ENCODE data around the gene MRPL20.
A peak's percentile ranks its signal among the peaks of the same experiment; 100 is the strongest.
"Not testable (repeated sequence)": the region's sequence is repeated elsewhere in the genome, so short reads cannot be mapped to it uniquely, and the experiment has no call there.

Gene MRPL20

DNA sequence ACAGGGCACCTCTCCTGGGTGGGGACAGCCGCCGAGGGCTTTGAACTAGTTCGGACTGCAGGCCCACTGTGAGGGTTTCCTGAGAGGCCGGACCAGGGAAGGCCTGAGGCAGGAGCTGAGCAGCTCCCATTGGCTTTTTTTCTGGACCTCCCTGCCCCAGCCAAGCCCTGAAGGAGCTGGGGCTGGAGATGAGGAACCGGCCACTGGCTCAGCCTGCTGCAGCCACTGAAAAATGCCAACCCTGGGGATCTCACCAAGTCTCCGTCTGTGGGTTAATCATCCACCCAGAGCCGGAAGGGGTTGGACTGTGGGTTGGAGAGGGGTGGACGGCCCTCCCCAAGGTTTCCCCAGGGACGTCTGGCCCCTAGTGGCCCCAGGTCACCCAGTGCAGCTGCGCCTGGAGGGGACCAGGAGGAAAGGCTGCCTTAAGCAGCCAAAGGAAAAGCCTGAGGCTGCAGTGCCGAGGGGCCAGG lies 30.8 kb upstream of the MRPL20 start:
- DNase-seq (ENCODE audit: extremely low read depth in 1 of 2, low read depth in 1 of 2), result no peak

DNA sequence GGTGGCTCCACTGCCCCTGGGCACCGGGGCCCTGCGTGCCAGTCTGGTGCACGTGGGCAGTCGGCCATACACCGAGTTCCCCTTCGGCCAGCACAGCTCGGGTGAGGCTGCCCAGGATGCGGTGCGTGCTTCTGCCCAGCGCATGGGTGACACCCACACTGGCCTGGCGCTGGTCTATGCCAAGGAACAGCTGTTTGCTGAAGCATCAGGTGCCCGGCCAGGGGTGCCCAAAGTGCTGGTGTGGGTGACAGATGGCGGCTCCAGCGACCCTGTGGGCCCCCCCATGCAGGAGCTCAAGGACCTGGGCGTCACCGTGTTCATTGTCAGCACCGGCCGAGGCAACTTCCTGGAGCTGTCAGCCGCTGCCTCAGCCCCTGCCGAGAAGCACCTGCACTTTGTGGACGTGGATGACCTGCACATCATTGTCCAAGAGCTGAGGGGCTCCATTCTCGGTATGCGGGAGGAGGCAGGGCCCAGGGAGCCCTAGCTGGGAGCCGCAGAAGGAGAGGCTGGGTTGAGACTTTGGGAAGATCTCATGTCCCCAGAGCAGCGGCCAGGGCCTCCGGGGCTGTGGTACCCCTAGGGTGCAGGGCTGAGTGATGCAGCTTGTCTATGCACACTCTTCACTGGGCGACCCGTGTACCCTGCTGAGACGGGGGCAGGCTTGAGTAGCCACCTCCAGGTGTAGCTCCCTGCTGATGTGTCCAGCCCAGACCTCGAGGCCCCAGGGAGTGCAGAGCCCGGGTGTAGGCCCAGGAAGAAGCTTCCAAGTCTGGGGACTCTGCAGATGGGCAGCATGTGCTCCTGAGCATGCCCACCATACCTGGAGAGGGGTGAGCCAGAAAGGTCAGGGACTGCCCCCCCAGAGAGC lies 30.2 kb upstream of the MRPL20 start:
- no peak for DNase-seq (ENCODE audit: extremely low read depth in 1 of 2, low read depth in 1 of 2)

DNA sequence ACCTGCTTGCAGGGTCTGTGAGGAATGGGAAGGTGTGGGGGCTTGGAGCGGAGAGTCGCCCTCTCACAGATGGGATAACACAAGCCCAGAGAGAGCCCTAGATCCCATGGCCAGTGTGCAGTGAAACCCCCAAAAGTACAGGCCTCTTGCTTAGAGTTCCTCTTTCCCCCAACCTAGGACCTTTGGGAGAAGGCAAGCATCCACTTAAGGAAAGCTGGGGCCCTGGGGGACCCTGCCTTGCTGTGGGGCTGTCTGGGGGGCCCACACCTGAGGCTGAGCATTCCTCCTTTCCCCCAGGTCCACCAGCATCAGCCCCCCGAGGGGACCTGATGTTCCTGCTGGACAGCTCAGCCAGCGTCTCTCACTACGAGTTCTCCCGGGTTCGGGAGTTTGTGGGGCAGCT lies 29.5 kb upstream of the MRPL20 start:
- DNase-seq (ENCODE audit: extremely low read depth in 1 of 2, low read depth in 1 of 2), result no peak

DNA sequence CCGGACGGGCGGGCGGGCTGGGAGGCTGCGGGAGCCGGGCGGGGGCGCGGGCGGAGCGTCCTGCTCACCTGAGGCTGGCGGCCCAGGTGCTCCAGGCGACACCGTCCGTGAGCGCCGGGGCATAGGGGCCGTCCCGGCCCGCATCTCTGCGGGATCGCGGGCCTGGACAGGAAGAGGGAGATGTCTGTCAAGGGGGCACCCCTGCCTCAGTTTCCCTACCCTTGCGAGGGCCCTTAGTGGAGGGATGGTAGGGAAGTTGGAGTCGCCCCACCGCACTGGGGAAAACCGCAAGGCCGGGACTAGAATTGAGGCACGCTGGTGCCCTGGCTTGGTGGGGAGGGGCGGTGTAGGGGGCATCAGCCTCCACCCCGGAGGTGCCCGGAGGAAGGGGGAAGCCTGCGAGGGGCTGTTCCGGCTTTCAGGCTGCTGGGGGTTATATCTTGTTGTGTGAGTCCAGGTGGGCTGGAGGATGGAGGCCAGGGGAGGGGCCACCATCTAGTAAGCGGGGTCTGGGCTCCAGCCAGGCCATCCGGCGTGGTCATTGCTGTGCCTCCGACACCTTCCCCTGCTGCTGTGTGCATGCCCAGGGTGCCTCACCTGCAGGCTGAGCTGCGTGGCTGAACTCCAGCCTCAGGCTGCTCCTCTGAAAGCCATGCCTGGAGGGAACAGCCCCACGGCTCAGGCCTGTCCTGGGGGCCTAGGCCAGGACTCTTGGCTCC lies 29.0 kb upstream of the MRPL20 start:
- no peak for DNase-seq (ENCODE audit: extremely low read depth in 1 of 2, low read depth in 1 of 2)

DNA sequence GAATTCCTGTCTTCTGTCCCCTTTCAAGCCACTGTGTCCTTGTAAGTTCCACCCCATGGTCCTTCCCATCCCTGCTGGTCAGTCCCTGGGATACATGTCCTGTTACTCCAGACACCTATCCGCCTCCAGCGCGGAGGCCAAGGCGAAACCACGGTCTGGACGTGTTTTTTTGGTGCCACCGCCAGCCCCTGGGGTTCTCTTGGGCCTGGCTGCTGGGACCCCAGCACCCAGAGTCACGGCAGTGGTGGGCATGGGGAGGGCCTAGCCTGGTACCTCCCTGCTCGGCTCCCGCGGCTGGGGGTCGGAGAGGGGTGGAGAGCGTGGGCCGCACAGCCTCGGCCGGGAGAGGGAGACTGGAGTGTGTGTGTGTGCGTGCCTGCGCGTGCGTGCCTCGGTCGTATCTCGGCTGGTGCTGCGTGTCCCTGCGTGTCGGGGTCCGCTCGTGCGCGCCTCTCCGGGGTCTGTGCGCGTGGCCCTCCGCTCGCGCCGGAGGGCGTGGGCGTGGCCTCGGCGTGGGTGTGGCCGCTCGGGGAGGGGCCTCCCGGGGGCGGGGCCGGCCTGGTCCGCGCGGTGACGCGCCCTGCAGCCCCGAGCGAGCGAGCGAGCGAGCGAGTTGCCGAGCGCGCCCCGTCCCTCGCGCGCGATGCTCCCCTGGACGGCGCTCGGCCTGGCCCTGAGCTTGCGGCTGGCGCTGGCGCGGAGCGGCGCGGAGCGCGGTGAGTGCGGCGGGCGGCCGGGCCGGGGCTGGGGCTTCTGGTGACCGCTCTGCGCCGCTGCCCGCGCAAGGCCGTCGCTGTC lies 28.2 kb upstream of the MRPL20 start, which contains the start of gene VWA1:
TSS of gene VWA1 (plus strand) at position 585 of the 798 bp plus-strand sequence. CDS start at position 644, 59 bp downstream.
- DNase-seq (ENCODE audit: extremely low read depth in 1 of 2, low read depth in 1 of 2), result peak; percentile 50 to 52

DNA sequence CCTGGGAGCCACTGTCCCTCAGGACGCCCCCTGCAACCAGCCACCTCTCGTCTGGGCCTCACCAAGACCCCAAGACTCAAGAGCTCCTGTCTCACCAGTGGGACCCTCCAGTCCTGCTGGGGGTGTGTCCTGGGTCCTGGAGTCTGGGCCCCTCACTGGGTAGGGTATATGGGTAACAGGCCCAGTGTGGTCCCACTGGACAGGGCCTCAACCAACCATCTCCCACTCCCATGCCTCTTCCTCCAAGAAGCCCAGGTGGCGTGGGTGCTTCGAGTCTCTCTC lies 27.7 kb upstream of the MRPL20 start:
- no peak for DNase-seq (ENCODE audit: extremely low read depth in 1 of 2, low read depth in 1 of 2)

DNA sequence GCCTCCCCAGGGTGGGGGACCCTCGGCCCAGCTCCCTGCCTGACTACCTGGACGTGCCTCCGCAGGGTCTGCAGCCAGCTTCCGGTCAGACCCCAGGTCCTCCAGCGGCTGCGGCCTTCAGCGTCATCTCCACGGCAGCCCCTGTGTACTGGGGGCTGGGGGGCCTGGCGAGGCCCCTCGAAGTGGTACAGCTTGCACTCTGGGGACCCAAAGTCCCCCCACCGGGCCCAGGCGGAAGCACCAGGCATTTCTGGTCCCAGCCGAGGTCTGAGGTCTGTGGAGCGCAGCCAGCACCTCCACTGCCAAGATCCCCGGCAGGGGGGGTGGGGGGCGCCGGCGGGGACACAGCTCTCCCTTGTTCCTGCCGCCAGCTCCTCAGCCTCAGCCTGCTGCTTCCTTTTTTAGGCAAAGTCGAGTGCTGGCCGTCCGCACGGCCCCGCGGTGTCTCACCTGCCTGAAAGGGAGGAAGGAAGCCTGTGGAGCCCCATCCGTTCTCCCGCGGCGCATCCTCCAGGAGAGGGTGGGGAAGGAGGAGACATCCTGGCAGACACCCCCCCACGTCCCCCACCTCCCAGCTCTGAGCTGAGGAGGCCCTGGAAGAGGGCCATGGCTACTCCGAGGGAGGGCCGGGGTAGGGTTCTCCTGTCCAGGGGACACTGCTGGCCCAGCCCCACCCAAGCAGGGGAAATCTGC lies 27.2 kb upstream of the MRPL20 start:
- DNase-seq (ENCODE audit: extremely low read depth in 1 of 2, low read depth in 1 of 2), result no peak

DNA sequence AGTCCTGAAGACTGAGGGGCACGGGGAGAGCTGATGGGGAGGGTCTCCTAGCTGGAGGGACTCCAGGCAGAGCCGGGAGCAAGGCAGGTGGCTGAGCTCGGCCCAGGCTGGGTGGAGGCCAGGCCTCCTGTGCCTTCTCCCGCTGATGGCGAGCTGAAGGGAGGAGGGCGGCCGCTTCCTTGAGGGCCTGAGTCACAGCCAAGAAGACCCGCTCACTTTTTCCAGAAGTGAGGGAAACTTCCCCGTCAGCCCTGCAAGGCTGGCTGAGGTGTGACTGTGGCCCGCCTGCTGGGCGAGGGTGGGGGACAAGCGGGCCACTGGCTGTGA lies 26.7 kb upstream of the MRPL20 start:
- peak; percentile 45 to 70 for DNase-seq (ENCODE audit: extremely low read depth in 1 of 2, low read depth in 1 of 2)

DNA sequence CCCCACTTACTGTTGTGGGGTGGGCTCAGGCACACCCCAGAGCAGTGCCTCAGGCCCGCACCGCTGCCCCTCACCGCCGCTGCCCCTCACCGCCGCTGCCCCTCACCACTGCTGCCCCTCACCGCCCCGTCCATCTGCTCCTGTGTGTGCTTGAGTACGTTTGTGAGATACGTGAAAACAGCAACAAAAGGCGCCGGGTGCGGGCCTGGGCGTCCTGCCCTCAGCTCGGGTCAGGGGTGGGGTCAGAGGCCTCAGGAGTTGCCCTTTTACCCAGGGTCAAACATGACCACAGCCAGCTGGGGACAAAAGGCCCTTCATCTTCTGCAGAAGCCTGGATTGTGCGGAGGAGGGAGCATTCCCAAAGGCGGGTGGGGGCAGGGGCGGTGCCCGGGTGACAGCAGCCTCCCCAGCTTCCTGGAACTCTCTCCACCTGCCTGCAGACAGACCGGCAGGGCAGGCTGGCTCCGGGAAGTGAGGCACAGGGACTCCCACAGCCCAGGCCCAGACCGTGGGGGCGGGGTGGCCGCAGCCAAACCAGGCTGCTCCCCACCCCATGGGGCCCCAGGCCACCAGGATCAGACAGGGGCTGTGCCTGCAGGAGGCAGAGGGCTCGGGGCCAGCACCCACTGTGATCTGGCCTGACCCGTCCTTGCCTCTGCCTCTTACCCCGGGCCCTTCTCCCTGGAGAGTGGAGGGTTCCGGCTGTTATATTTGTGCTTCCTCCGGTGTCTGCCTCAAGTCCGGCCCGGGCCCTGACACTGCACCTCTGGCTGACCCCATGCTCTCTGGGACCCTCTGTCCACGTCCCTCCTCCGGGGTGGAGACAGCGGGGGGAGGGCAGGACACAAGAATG lies 26.1 kb upstream of the MRPL20 start:
- DNase-seq (ENCODE audit: extremely low read depth in 1 of 2, low read depth in 1 of 2), result no peak

DNA sequence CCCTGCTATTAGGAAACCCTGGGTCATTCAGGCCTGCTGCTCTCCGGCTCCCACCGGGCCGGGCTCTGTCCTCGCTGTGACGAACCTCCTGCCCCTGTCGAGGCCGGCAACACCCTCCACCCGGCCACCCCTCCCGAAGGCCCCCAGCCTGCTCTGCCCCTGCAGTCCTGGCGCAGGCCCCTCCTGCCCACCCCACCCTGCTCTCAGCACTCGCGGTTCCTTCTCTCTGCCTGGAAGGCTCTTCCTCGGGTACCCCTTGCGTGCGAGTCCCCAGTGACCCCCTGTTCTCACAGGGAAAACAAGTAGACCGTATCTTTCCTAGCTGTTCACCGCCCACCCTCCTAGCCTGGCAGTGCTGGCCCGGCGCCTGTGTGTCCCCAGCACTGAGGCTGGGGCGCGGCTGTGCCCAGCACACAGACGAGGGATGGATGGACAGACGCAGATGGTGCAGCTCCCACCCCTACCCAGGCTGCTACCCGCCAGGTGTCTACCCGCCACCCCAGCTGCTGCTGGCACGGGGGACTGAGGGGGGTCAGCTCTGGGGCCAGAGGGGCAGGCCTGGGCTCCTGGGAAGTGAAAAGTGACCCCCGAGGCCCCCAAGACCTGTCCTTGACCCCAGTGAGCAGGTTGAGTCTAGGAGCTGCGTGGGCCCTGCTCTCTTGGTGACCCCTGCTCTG lies 25.3 kb upstream of the MRPL20 start:
- no peak for DNase-seq (ENCODE audit: extremely low read depth in 1 of 2, low read depth in 1 of 2)

DNA sequence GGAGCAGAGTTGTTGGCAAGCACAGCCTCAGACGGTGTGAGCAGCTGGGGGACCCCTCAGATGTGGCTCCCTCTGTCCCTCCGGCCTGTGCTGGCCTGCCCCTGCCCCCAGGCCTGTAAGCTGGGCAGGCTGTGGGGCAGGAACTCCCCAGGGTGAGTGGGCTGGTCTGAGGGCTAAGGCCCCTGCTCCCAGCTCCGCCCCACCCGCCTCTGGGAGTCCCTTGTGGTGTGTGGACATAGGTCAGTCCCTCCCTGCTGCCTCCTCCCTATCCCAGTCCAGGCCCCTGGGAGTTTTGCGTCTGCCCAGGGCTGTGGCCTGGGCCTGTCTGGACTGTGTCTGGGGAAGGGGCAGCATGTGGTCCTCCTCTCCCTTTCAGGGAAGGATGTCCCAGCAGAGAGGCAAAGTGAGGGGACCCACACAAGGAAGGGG lies 24.8 kb upstream of the MRPL20 start:
- no peak for DNase-seq (ENCODE audit: extremely low read depth in 1 of 2, low read depth in 1 of 2)

DNA sequence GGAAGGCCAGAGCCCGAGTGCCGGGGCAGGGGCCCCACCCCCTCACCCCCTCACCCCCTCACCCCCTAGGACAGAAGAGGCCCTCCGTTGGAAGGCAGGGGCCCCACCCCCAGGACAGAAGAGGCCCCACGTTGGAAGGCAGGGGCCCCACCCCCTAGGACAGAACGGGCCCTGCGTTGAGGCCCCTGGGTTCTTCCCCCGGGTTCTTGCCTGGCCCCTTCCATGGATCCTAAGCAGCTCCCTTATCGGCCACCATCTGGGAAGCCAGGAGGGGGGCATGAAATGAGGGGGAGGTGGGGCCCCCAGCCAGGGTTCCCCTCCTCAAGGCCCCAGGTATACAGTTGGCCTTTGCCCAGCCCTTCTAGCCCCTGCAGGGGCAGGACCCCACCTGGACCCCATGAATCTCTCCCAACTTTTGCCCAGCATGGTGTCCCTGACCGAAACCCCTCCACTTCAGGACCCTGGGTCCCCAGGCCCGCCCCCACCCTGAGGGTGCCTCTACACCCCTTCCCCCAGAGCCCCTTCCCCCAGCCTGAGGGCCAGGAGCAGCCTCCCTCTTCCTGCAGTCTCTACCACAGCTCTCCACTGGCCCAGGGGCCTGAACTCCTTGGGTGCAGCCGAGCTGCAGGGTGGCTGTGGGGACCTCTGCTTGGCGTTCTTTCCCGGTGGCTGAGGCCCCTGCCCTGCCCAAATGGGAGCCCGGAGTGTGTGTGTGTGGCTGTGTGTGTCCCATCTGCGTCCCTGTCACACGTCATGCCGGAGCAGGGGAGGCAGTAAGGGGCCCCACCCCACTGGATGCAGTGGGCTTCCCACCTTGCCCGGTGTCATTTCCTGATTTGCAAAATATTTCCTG lies 24.1 kb upstream of the MRPL20 start:
- no peak for DNase-seq (ENCODE audit: extremely low read depth in 1 of 2, low read depth in 1 of 2)

DNA sequence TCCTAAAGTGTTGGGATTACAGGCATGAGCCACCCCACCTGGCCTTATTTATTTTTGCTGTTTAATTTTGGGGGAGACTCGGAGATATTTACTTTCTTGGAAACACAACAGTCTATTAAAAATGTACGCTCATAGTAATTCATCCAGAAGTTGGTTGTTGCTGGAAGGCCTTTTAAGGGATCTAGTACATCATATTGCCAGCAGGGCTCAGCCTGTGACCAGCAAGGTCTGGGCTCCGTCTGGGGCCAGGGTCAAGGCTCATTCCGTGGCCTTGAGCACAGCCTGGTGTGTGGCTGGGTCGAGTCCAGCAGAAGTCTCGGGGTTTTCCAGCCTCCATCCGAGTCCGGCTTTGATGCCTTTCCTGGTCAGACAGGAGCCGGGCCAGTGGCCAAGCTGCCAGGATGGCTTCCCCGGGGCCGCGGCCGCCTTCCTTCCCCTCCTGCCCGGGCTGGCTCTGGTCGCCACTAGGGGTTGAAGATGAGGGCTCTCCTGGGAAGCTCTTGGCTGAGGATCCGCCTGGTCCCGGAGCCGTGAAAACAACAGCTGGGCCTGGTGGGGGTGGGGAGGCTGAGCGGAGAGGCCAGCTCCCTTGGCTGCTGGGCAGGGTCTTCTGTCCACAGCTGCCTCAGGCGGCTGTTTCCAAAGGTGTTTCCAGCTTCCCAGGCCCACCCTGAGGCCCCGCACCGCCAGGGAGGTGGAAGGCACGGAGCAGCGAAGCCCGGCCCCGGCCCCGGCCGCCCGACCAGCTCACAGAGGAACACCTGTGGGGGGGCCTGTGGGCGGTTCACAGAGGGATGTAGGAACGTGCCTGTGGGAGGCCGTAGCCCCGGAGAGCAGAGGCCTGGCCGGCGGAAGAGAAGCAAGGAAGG lies 23.3 kb upstream of the MRPL20 start:
- no peak for DNase-seq (ENCODE audit: extremely low read depth in 1 of 2, low read depth in 1 of 2)

DNA sequence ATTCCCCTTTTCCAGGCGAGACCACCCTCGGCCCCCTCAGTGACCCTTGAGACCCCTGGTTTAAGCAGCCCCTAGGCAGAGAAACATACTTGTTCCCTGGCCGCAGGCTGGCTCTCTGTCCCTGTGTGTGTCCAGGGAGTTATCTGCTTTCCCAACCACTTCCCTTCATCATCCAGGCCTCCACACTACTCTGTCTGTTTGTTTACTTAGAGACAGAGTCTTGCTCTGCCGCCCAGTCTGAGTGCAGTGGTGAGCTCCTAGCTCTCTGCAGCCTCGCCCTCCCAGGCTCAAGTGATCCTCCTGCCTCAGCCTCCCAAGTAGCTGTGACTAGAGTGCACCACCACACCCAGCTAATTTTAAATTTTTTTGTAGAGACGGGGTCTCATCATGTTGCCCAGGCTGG lies 22.6 kb upstream of the MRPL20 start:
- DNase-seq (ENCODE audit: extremely low read depth in 1 of 2, low read depth in 1 of 2), result no peak

DNA sequence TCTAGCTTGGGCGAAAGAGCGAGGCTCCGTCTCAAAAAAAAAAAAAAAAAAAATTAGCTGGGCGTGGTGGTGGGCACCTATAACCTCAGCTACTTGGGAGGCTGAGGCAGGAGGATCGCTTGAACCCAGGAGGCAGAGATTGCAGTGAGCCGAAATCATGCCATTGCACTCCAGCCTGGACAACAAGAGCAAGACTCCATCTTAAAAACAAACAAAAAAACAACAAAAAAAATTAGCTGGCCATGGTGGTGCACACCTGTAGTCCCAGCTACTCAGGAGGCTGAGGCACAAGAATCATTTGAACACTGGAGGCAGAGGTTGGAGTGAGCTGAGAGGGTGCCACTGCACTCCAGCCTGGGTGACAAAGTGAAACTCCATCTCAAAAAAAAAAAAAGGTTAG lies 21.9 kb upstream of the MRPL20 start:
- not testable (repeated sequence) for DNase-seq (ENCODE audit: extremely low read depth in 1 of 2, low read depth in 1 of 2)

DNA sequence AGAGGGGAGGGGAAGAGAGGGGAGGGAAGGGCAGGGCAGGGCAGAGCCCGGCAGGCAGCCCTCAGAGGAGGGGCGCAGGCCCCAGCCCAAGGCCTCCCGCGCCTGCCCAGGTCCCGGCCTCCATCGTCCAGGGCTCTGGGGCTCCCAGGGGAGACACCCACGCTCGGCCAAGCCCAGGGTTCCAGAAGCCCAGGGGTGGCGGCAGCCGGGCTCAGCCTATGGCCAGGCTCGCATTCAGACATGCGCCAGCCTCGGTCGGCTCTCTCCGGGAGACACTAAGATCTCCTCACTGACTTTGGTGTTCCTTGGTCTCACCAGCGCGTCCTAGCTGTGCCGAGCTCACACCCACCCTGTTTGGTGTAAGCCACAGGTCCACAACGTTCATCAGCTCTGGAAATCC lies 21.1 kb upstream of the MRPL20 start:
- no peak for DNase-seq (ENCODE audit: extremely low read depth in 1 of 2, low read depth in 1 of 2)

DNA sequence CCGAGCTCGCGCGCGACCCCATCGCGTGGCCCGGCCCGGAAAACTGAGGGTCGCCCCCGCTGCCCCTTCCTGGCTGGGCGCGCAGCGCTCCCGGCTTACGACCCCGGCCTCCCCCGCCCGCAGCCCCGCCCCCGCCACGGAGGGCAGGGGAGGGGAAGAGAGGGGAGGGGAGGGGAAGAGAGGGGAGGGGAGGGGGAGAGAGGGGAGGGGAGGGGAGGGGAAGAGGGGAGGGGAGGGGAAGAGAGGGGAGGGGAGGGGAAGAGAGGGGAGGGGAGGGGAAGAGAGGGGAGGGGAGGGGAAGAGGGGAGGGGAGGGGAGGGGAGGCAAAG lies 20.7 kb upstream of the MRPL20 start:
- no peak for DNase-seq (ENCODE audit: extremely low read depth in 1 of 2, low read depth in 1 of 2)

Measured in stimulated activated CD8-positive, alpha-beta memory T cell treated with anti-CD3 and anti-CD28 coated beads, Interleukin-7, amount 100 ng/mL, for 48 hours (primary cell).